Fibroblast of pulmonary artery (primary cell): ENCODE results near the gene DUOX2.
"Not testable (repeated sequence)": the region's sequence is repeated elsewhere in the genome, so short reads cannot be mapped to it uniquely, and the experiment has no call there.

Source experiments
- DNase-seq: peaks from one replicate; pipeline ENCODE4 v3.0.0-alpha.2; 2010; ENCODE audit warnings: low read depth
- H3K4me3 ChIP-seq: replicated peaks from 2 replicates; pipeline ENCODE4 v1.5.1; 2011; ENCODE audit warnings: low read depth, mild to moderate bottlenecking, control low read depth, low read length, moderate library complexity
- CTCF ChIP-seq: IDR thresholded peaks from 2 replicates; pipeline ENCODE4 v1.5.1; 2011; ENCODE audit warnings: mild to moderate bottlenecking, control low read depth, low read length, inconsistent platforms; ENCODE audit errors: missing control alignments

DUOX2 gene

GRCh38 chr15:45107941-45108630 is 5.9 kb downstream of the DUOX2 start:
- no peak for DNase-seq
- no peak overlapping the region for H3K4me3 ChIP-seq
- no peak for TF ChIP-seq CTCF

DNA sequence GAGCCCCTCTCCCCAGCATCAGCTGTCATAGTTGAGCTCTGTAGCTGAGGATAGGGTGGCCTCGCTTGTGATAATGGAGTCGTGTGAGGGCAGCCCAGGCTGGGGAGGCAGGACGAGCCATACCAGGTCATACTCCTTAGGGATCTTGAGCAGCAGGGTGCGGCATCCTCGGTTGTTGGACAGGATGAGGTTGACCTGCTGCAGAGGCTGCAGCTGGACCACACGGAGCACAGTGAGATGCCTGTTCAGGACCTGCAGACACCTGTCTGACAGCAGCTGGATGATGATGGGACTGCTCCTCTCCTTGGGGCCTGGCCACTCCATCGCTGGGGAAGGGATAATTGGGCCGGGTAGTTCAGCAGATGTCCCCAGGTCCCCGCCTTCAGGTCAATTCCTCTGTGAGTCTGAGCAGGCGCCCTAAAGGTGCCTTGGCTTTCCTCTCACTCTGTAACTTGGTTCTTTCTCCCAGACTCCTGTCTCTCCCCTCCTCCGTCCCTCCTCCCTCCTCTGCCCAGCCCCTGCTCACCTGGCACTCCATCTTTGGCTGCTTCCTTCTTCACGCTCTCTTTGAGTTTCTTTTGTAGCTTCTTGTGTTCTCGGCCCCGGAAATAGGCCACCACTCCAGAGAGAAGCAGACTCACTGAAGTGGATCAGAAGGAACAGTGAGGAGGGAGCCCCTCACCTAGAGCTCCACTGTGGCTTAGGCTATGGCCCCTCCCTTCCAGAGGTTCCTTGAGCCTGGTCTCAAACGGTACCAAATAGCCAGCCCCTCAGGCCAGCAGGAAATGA is 7.8 kb downstream of the DUOX2 start:
- no peak for TF ChIP-seq CTCF
- no peak for DNase-seq
- H3K4me3 ChIP-seq: no peak overlapping the region

DNA sequence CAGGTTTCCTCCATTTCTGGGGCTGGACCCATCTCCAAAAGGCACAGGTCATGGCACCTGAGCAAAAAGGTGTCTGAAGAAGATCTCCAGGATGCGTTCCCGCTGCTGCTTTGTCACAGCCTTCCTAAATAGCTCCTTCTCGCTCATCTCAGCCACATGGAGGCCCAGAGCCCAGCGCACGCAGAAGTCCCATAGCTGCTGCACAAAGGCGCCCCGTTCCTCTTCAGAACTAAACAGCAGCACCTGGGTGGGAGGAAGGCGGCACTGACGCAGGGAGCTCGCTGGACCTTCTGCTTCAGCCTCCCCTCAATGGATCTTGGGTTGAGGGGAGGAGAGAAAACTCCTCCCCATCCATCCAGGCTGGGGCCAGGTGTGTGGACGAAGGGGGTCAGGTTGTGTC is 8.4 kb downstream of the DUOX2 start:
- TF ChIP-seq CTCF: no peak
- H3K4me3 ChIP-seq: no peak overlapping the region
- DNase-seq: no peak

DNA sequence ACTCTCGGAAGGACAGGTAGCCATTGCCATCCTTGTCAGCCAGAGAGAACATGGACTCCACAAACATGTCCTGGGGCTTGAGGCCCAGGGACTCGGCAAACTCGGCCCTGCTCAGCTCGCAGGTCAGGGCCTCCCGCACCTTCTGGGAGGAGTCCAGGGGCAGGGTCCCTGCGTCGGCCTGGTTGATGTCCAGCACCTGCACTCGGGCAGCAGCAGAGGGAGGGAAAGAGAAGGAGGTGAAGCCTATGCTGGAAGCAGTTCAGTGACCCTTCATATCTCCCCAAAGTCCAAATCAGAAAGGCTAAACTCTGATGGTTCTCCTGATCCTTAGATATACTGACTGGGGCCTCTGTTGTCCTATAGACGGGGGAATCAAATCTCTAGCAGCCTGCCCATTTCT is 9.8 kb downstream of the DUOX2 start:
- DNase-seq, H3K4me3 ChIP-seq: not testable (repeated sequence)

- no peak for TF ChIP-seq CTCF
- DNase-seq: no peak
Measured at GRCh38 chr15:45102226-45102625, 11.7 kb downstream of the DUOX2 start.

DNA sequence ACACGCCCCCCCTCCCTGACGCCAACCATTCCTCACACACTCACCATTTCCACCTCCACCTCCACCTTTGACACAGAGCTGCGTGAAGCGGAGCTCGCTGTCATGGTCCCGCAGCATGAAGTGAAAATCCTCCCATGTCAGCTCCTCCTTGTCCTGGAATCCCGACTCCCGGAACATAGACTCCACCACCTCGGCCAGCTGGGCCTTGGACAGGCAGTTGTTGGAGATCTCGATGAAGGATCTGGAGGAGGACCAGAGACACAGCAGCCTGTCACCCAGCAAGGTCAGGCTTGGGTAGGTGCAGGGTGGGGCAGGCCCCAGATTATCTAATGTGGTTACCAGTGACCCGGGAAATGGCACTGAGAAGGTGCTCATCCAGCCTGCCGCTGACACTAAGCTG is 12.2 kb downstream of the DUOX2 start:
- DNase-seq: no peak
- no peak overlapping the region for H3K4me3 ChIP-seq
- TF ChIP-seq CTCF: no peak

More at GRCh38 chr15:45102226-45102625, 11.7 kb downstream of the DUOX2 start:
- no peak overlapping the region for H3K4me3 ChIP-seq

GRCh38 chr15:45100884-45101625 is 12.9 kb downstream of the DUOX2 start:
- DNase-seq: no peak
- TF ChIP-seq CTCF: no peak
- no peak overlapping the region for H3K4me3 ChIP-seq
